ENCODE measurements around the gene PRDM12. TPM values are rescaled to one million over a fixed set of nuclear protein-coding genes. Genes with fewer than 3 reads are reported as not detected.

Gene PRDM12
- total RNA-seq, 1 experiment from 2014 or later = not detected

GRCh38 chr9:130634801-130635200 lies 29.6 kb upstream of the PRDM12 start:
- Histone ChIP-seq H3K79me1 (ENCODE audit: insufficient read depth, low read depth, low read length, poor library complexity, severe bottlenecking) (no peaks in the 10 kb centered on the region), H3K79me2 (ENCODE audit: insufficient read depth, low read length) (no peaks in the 10 kb centered on the region), H3K56ac (ENCODE audit: insufficient read length, low read depth, low read length) (no peak overlapping the region), H3K23ac (ENCODE audit: insufficient read length, low read depth, low read length) (no peak overlapping the region), H2AFZ (ENCODE audit: low read length) (no peak overlapping the region), H3K9me3 (ENCODE audit: control insufficient read depth, low read depth, low read length) (no peaks in the 10 kb centered on the region), H3K27me3 (ENCODE audit: insufficient read depth, low read length) (no peaks in the 10 kb centered on the region), H4K5ac (ENCODE audit: insufficient read length, low read depth, low read length) (no peak overlapping the region), H2BK5ac (ENCODE audit: insufficient read length, low read length) (no peak overlapping the region), H3K4me2 (ENCODE audit: insufficient read depth, insufficient read length, low read length) (no peak overlapping the region), H3K23me2 (ENCODE audit: insufficient read length, low read depth, low read length, poor library complexity, severe bottlenecking) (no peaks in the 10 kb centered on the region), H4K8ac (replicated peaks; ENCODE audit: insufficient read length, low read depth, low read length) (no peak overlapping the region), H2BK20ac (ENCODE audit: low read depth, low read length, poor library complexity, severe bottlenecking) (no peak overlapping the region), H3K14ac (ENCODE audit: insufficient read depth, low read length) (no peak overlapping the region), H3K9ac (ENCODE audit: extremely low read depth, insufficient read length, low read length) (no peak overlapping the region), H2BK15ac (ENCODE audit: low read depth, low read length) (no peak overlapping the region), H3K4ac (ENCODE audit: low read depth, low read length) (no peak overlapping the region), H2AK5ac (ENCODE audit: insufficient read length, low read length) (no peak overlapping the region), H3K18ac (ENCODE audit: insufficient read length, low read depth, low read length) (no peak overlapping the region), H3T11ph (ENCODE audit: low read length) (no peak overlapping the region), H2BK12ac (ENCODE audit: insufficient read length, low read depth, low read length) (no peak overlapping the region), H4K91ac (ENCODE audit: insufficient read length, low read depth, low read length) (no peak overlapping the region), H2BK120ac (ENCODE audit: low read depth, low read length, poor library complexity, severe bottlenecking) (no peak overlapping the region), H3K4me1 (ENCODE audit: insufficient read depth, low read length) (peaks cover 4% of the 10 kb centered on the region; the same call in 1 of the 2 replicates), H3K27ac (ENCODE audit: insufficient read length, low read depth, low read length) (no peak overlapping the region), H4K20me1 (ENCODE audit: control insufficient read depth, insufficient read depth, insufficient read length) (no peaks in the 10 kb centered on the region)
- DNase-seq = no peak
- Mint-ChIP-seq H3K27me3 (ENCODE audit: low read depth) (no peaks in the 10 kb centered on the region), H3K9me3 (no peaks in the 10 kb centered on the region; a peak in 1 of 5 replicates), H3K27ac (peak overlapping the region in 2 of 3 experiments; percentile 9 to 20; a peak in 2 of 7 replicates), H3K36me3 (ENCODE audit: insufficient read depth in 1 of 3, low read depth in 3 of 3) (peaks cover 27 to 71% (median 65%) of the 10 kb centered on the region in 3 experiments; a peak in 6 of 7 replicates), H3K4me1 (peaks cover 24 to 33% of the 10 kb centered on the region in 2 experiments), H3K4me3 (no peak overlapping the region)
- no peak for TF ChIP-seq CTCF (conservative IDR thresholded peaks at IDR 0.05)
- no CpG with 5 or more reads among the region's 8 CpGs for WGBS (ENCODE audit: extremely low coverage, insufficient read length, low lambda C conversion rate)
